Measurements from ENCODE around the gene ACSS1.
A peak's percentile ranks its signal among the peaks of the same experiment; 100 is the strongest.

The ACSS1 gene

GRCh38 chr20:25046181-25046641 is 11.7 kb downstream of the ACSS1 start:
- Histone ChIP-seq H3K4me1 (ENCODE audit: control insufficient read depth in 1 of 2, insufficient read depth in 1 of 2, low read depth in 1 of 2, low read length in 1 of 2) (peaks cover 43 to 50% of the 10 kb centered on the region in 2 experiments), H3K9me3 (no peaks in the 10 kb centered on the region)
- TF ChIP-seq, protein P1, sequence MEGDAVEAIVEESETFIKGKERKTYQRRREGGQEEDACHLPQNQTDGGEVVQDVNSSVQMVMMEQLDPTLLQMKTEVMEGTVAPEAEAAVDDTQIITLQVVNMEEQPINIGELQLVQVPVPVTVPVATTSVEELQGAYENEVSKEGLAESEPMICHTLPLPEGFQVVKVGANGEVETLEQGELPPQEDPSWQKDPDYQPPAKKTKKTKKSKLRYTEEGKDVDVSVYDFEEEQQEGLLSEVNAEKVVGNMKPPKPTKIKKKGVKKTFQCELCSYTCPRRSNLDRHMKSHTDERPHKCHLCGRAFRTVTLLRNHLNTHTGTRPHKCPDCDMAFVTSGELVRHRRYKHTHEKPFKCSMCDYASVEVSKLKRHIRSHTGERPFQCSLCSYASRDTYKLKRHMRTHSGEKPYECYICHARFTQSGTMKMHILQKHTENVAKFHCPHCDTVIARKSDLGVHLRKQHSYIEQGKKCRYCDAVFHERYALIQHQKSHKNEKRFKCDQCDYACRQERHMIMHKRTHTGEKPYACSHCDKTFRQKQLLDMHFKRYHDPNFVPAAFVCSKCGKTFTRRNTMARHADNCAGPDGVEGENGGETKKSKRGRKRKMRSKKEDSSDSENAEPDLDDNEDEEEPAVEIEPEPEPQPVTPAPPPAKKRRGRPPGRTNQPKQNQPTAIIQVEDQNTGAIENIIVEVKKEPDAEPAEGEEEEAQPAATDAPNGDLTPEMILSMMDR (IDR thresholded peaks at IDR 0.05), result no peak

GRCh38 chr20:25045343-25045712 is 12.6 kb downstream of the ACSS1 start:
- H3K4me3 ChIP-seq (ENCODE audit: low read depth in 1 of 2, low read length in 1 of 2), result no peak overlapping the region
- H3K36me3 ChIP-seq, result peaks cover 12% of the 10 kb centered on the region
- H3K27me3 ChIP-seq, result no peaks in the 10 kb centered on the region
- TF ChIP-seq, protein P1 (IDR thresholded peaks at IDR 0.05), result no peak
- peak overlapping the region; percentile 85 for H3K27ac ChIP-seq
- H3K4me1 ChIP-seq (ENCODE audit: control insufficient read depth in 1 of 2, insufficient read depth in 1 of 2, low read depth in 1 of 2, low read length in 1 of 2), result peaks cover 43 to 50% of the 10 kb centered on the region in 2 experiments
- no peaks in the 10 kb centered on the region for H3K9me3 ChIP-seq

More at GRCh38 chr20:25046181-25046641, 11.7 kb downstream of the ACSS1 start:
- Histone ChIP-seq H3K4me3 (ENCODE audit: low read depth in 1 of 2, low read length in 1 of 2) (no peak overlapping the region), H3K27me3 (no peaks in the 10 kb centered on the region), H3K27ac (peak overlapping the region; percentile 17), H3K36me3 (peaks cover 12% of the 10 kb centered on the region)

- peaks cover 43 to 50% of the 10 kb centered on the region in 2 experiments for H3K4me1 ChIP-seq (ENCODE audit: control insufficient read depth in 1 of 2, insufficient read depth in 1 of 2, low read depth in 1 of 2, low read length in 1 of 2)
- TF ChIP-seq, protein P1 (IDR thresholded peaks at IDR 0.05), result no peak
- H3K9me3 ChIP-seq, result no peaks in the 10 kb centered on the region
- peaks cover 12% of the 10 kb centered on the region for H3K36me3 ChIP-seq
- H3K27me3 ChIP-seq, result no peaks in the 10 kb centered on the region
- H3K27ac ChIP-seq, result peak overlapping the region; percentile 85
- no peak overlapping the region for H3K4me3 ChIP-seq (ENCODE audit: low read depth in 1 of 2, low read length in 1 of 2)
These were observed 13.1 kb downstream of the ACSS1 start for GRCh38 chr20:25044660-25045342.

DNA sequence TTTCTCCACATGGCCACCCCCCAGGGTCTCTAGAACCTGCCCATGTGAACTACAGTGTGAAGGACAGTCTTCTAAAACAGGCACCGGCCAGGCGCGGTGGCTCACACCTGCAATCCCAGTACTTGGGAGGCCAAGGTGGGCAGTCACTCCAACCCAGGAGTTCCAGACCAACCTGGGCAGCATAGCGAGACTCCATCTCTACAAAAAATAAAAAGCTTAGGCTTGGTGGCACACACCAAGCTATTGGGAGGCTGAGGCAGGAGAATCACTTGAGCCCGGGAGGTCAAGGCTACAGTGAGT is 13.7 kb downstream of the ACSS1 start:
- H3K9me3 ChIP-seq, result no peaks in the 10 kb centered on the region
- no peak overlapping the region for H3K4me3 ChIP-seq (ENCODE audit: low read depth in 1 of 2, low read length in 1 of 2)
- peak overlapping the region; percentile 85 for H3K27ac ChIP-seq
- H3K4me1 ChIP-seq (ENCODE audit: control insufficient read depth in 1 of 2, insufficient read depth in 1 of 2, low read depth in 1 of 2, low read length in 1 of 2), result peaks cover 43 to 50% of the 10 kb centered on the region in 2 experiments
- peaks cover 12% of the 10 kb centered on the region for H3K36me3 ChIP-seq
- no peaks in the 10 kb centered on the region for H3K27me3 ChIP-seq
- TF ChIP-seq, protein P1 (IDR thresholded peaks at IDR 0.05), result no peak

DNA sequence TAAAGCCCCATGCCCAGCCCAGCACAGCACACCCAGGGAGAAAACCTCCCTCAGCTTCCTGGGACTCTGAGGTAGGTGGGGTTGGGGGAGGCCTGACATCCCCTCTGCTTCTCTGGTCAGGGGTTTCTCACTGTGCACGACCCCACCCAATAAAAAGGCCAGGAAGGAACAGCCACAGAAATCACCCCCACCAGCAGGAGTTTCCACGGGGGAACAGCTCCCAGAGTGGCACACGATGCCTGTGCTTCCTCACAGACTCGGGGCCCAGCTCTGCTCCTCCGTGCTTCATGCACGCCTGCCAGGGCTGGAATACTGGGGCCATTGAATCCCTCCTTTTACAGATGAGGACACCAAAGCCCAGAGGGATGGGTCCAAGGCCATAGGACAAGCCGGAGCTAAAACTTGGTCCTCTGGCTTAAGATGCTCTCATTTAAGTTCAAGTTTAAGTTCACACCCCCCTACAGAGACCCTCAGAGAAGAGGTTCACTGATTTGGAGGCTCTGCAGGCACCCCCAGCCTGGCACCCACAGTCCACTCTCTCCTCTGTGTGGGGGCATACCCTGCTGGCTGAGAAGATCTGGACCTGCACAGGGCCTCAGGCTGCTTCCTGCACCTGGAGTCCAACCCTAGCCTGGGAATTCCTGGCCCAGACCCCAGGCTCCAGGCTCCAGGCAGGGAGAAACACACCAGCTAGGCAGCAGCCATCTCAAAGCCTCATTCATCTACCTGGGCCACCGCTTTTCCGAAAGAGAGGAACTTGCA is 14.3 kb downstream of the ACSS1 start:
- H3K27ac ChIP-seq, result peak overlapping the region; percentile 85
- H3K27me3 ChIP-seq, result no peaks in the 10 kb centered on the region
- TF ChIP-seq, protein P1 (IDR thresholded peaks at IDR 0.05), result no peak
- peaks cover 12% of the 10 kb centered on the region for H3K36me3 ChIP-seq
- peaks cover 38 to 47% of the 10 kb centered on the region in 2 experiments for H3K4me1 ChIP-seq (ENCODE audit: control insufficient read depth in 1 of 2, insufficient read depth in 1 of 2, low read depth in 1 of 2, low read length in 1 of 2)
- no peaks in the 10 kb centered on the region for H3K9me3 ChIP-seq
- no peak overlapping the region for H3K4me3 ChIP-seq (ENCODE audit: low read depth in 1 of 2, low read length in 1 of 2)

Measured in neutrophil (primary cell).